HepG2 (cell line): ENCODE results near the gene HJURP. TPM values are rescaled to one million over a fixed set of nuclear protein-coding genes. Genes with fewer than 3 reads are reported as not detected.

Experiments
- ATAC-seq: fragments of 200-7000 bp; cut with Tn5 transposase; 3 replicates; pipeline ENCODE4 v1.9.1; 2020; ENCODE audit warnings: mild to moderate bottlenecking, moderate library complexity
- BruUV-seq: library from RNA; stranded (reverse); fragments of 400-500 nt; replicated peaks from 2 replicates; lab custom pipeline; 2021; lab: Mats Ljungman, UMichigan
- CTCF ChIA-PET: fragments of 300-600 bp; formaldehyde crosslinking; extraction: SDS; loops from one replicate; lab custom pipeline; 2021; ENCODE audit warnings: low total read pairs, inconsistent platforms, low intra/inter-chr PET ratio; lab: Yijun Ruan, JAX
- POLR2A ChIA-PET: fragments of 350-600 bp; sonication (Branson Sonifier 250); formaldehyde crosslinking; loops from one replicate; lab custom pipeline; 2020; ENCODE audit warnings: antibody characterized with exemption, inconsistent platforms; lab: Yijun Ruan, JAX
- DNase-seq: peaks from one replicate; pipeline ENCODE4 v3.0.0-alpha.2; 2015; ENCODE audit warnings: low spot score
- FAIRE-seq: peaks from 3 replicates; lab custom pipeline; 2011; peaks lifted over from hg19 to GRCh38; lab: Jason Lieb, UNC
- H2AFZ ChIP-seq: one replicate; pipeline ENCODE4 v1.6.1; 2011; ENCODE audit warnings: low read length, inconsistent platforms
- H3K27ac ChIP-seq: fragments of 300-600 bp; 3 replicates; pipeline ENCODE4 v1.8.0; 2011; ENCODE audit warnings: mixed run types, mild to moderate bottlenecking, mixed read lengths, low read length, inconsistent platforms; ENCODE audit not compliant: insufficient read depth; ENCODE audit errors: extremely low read length
- H3K27me3 ChIP-seq, 2 experiments: fragments of 200-600 bp in 1 of 2; 2 replicates in 1 of 2; 3 replicates in 1 of 2; pipeline versions ENCODE4 v1.6.0 to v1.8.0; 2011; ENCODE audit warnings: low read length in 2 of 2, mild to moderate bottlenecking in 2 of 2, moderate library complexity in 2 of 2, inconsistent platforms in 1 of 2; ENCODE audit not compliant: insufficient read depth in 2 of 2, control insufficient read depth in 1 of 2
- H3K36me3 ChIP-seq, 2 experiments: fragments of 200-600 bp in 1 of 2; replicated peaks in 1 of 2; 2 replicates in 1 of 2; 3 replicates in 1 of 2; pipeline versions ENCODE4 v1.5.1 to v1.8.0; 2011; ENCODE audit warnings: low read length in 2 of 2, inconsistent platforms in 1 of 2; ENCODE audit not compliant: insufficient read depth in 2 of 2, control insufficient read depth in 1 of 2
- H3K4me1 ChIP-seq: 2 replicates; pipeline ENCODE4 v1.5.1; 2012; ENCODE audit warnings: low read length, inconsistent platforms; ENCODE audit not compliant: insufficient read depth
- H3K4me2 ChIP-seq: 2 replicates; pipeline ENCODE4 v1.6.0; 2011; ENCODE audit warnings: low read depth, low read length, inconsistent platforms
- H3K4me3 ChIP-seq, 3 experiments: fragments of 200-600 bp in 1 of 3; sonication (generic), shearing (Covaris generic) in 1 of 3; replicated peaks in 1 of 3; 2 replicates each; pipeline ENCODE4 v1.5.1; 2011 to 2016; ENCODE audit warnings: low read length in 3 of 3, inconsistent platforms in 2 of 3, low read depth in 2 of 3, mild to moderate bottlenecking in 2 of 3, control low read depth in 1 of 3, mixed read lengths in 1 of 3; ENCODE audit not compliant: insufficient read depth in 1 of 3
- H3K79me2 ChIP-seq: one replicate; pipeline ENCODE4 v1.6.1; 2011; ENCODE audit warnings: low read length, inconsistent platforms; ENCODE audit not compliant: insufficient read depth
- H3K9ac ChIP-seq: 2 replicates; pipeline ENCODE4 v1.6.0; 2011; ENCODE audit warnings: mild to moderate bottlenecking, low read depth, low read length, inconsistent platforms; ENCODE audit not compliant: insufficient read depth
- H3K9me3 ChIP-seq: 2 replicates; pipeline ENCODE4 v1.5.1; 2012; ENCODE audit warnings: mild to moderate bottlenecking, low read length
- H4K20me1 ChIP-seq: 2 replicates; pipeline ENCODE4 v1.6.0; 2011; ENCODE audit warnings: inconsistent platforms, mild to moderate bottlenecking, low read length, moderate library complexity; ENCODE audit not compliant: insufficient read depth
- BCL3 ChIP-seq: sonication (generic); formaldehyde crosslinking; IDR thresholded peaks from 2 replicates; pipeline ENCODE4 v1.5.1; 2020; ENCODE audit warnings: mild to moderate bottlenecking, missing genetic modification reagents, moderate library complexity
- HMGXB4 ChIP-seq, 2 experiments: sonication (generic) in 1 of 2; formaldehyde crosslinking in 1 of 2; IDR thresholded peaks; 2 replicates each; pipeline versions ENCODE4 v1.4.0 to v1.6.1; 2018 to 2020; ENCODE audit warnings: missing genetic modification reagents in 2 of 2, borderline replicate concordance in 1 of 2, low read depth in 1 of 2, mild to moderate bottlenecking in 1 of 2, missing biosample characterization in 1 of 2
- ZNF180 ChIP-seq: sonication (generic); formaldehyde crosslinking; IDR thresholded peaks from 2 replicates; pipeline ENCODE4 v1.4.0; 2020; ENCODE audit warnings: low read depth, missing genetic modification reagents, borderline replicate concordance
- ZNF441 ChIP-seq: sonication (generic); formaldehyde crosslinking; IDR thresholded peaks from 2 replicates; pipeline ENCODE4 v1.7.0; 2021; ENCODE audit warnings: missing genetic modification reagents, borderline replicate concordance
- WGBS: methylation state at CpG from one replicate; pipeline ENCODE4 v1.1.6; 2017; ENCODE audit warnings: low lambda C conversion rate; 5-methylcytosine and 5-hydroxymethylcytosine counted together
- in situ Hi-C: cut with HindIII; loops from 2 replicates; pipeline ENCODE4 v1.10.0; 2017; ENCODE audit warnings: low pct_unique_long_range_greater_than_20kb; ENCODE audit not compliant: extremely low pct_ligation_motif_present
- intact Hi-C: fragments of 100-400 bp; cut with micrococcal nuclease; formaldehyde crosslinking; loops from one replicate; pipeline ENCODE4 v1.10.0; 2022; ENCODE audit not compliant: unreplicated experiment
- polyA plus RNA-seq, 8 experiments: library from polyadenylated mRNA; depleted of rRNA in 3 of 8; stranded (reverse) in 7 of 8; unstranded in 1 of 8; fragments of >200 nt; fragmentation: Illumina TruSeq in 4 of 8; extraction: Trizol in 4 of 8; gene quantifications; 2 replicates each; pipeline versions ENCODE4 v1.2.1 to v1.2.3, GENCODE V29; 2011 to 2016; ENCODE audit warnings: low read depth in 4 of 8, missing spikeins in 1 of 8, mixed read lengths in 1 of 8; ENCODE audit not compliant: insufficient read depth in 1 of 8
- total RNA-seq, 5 experiments: library from RNA; depleted of rRNA; stranded (reverse); fragments of >200 nt; fragmentation: Illumina TruSeq; extraction: Trizol; gene quantifications; 2 replicates each; pipeline ENCODE4 v1.2.3, GENCODE V29; 2016; ENCODE audit warnings: low read depth in 1 of 5

The HJURP gene
- total and polyA plus RNA-seq, 2 of the 13 experiments (the other 11 are each of a cell fraction or from before 2014, with no cell fraction given): 36.3 to 43.9 TPM

- in situ Hi-C loops: loop anchor here (25.0 kb wide), 1 partner anchor 520 kb away; the partner anchor contains the start of gene SAG
- peaks cover 12 to 25% of the 10 kb centered on the region in 2 experiments for H3K36me3 ChIP-seq
- H3K4me2 ChIP-seq: no peak overlapping the region
- no peak for DNase-seq
- CTCF ChIA-PET: no interaction called here
- no peak; the same call in 2 of the 3 replicates for ATAC-seq
- no peak for TF ChIP-seq HMGXB4 (CRISPR knock-in tag; IDR thresholded peaks at IDR 0.05; ENCODE audit: borderline replicate concordance in 1 of 2, low read depth in 1 of 2)
- no peak for TF ChIP-seq ZNF180
- 0 out of 2 replicates have a peak, but pooled peaks have one; percentile 11 for TF ChIP-seq ZNF441 (CRISPR knock-in tag)
- 0 out of 2 replicates have a peak, but pooled peaks have one; percentile 36 for TF ChIP-seq BCL3
- TF ChIP-seq, all 625 proteins: peak for 2
- H3K9ac ChIP-seq: no peak overlapping the region
- H3K27ac ChIP-seq: no peak overlapping the region
- H3K9me3 ChIP-seq: no peaks in the 10 kb centered on the region
- 89% methylated on average over 9 of the region's 9 CpGs for WGBS
- H3K79me2 ChIP-seq: peaks cover 5% of the 10 kb centered on the region
- BruUV-seq: no TSS peak
- intact Hi-C loops: loop anchor here (10.0 kb wide), 1 partner anchor 388 kb away; no protein-coding TSS in a partner anchor
- H3K27me3 ChIP-seq: no peaks in the 10 kb centered on the region
- no peak for FAIRE-seq
- POLR2A ChIA-PET: interaction anchor here (0.6 kb wide), 1 partner anchor 87 kb away, joined by 4 read pairs; no protein-coding TSS in a partner anchor
- H2AFZ ChIP-seq: no peak overlapping the region
- no peaks in the 10 kb centered on the region for H4K20me1 ChIP-seq
- no peaks in the 10 kb centered on the region for H3K4me1 ChIP-seq
- no peak overlapping the region for H3K4me3 ChIP-seq
Observed at GRCh38 chr2:233832414-233832813, 21.9 kb downstream of the HJURP start.
